Measurements from ENCODE around the gene PRKACA. TPM values are rescaled to one million over a fixed set of nuclear protein-coding genes. Genes with fewer than 3 reads are reported as not detected.

Gene PRKACA
- total and polyA plus RNA-seq, 10 of the 15 experiments (the other 5 are each of a cell fraction or from before 2014, with no cell fraction given) = 0.53 to 68.5 (median 11.2) TPM

- TF ChIP-seq RFX5 (IDR thresholded peaks at IDR 0.05; ENCODE audit: low read depth, low read length) (no peak), MTA3 (IDR thresholded peaks at IDR 0.05; ENCODE audit: borderline replicate concordance, low read length) (peak; percentile 72; the same call in 1 of the 2 replicates), SMAD1 (IDR thresholded peaks at IDR 0.05; ENCODE audit: low read depth, partially characterized antibody) (no peak), NFIC (IDR thresholded peaks at IDR 0.05; ENCODE audit: low read depth, low read length) (peak; percentile 26; the same call in 1 of the 2 replicates), SPI1 (IDR thresholded peaks at IDR 0.05; ENCODE audit: borderline replicate concordance, insufficient read depth, low read depth, low read length) (peak; percentile 45; the same call in 1 of the 2 replicates), POLR2AphosphoS2 (IDR thresholded peaks at IDR 0.05; ENCODE audit: low read depth, low read length) (no peak), IKZF1 (conservative IDR thresholded peaks at IDR 0.05) (peak; percentile 37; the same call in 1 of the 2 replicates), JUNB (IDR thresholded peaks at IDR 0.05) (peak; percentile 29; the same call in 1 of the 2 replicates)
Measured at GRCh38 chr19:14127929-14128509, 10.5 kb upstream of the PRKACA start (continued).

- H4K20me1 ChIP-seq (ENCODE audit: control insufficient read depth, insufficient read depth) = no peaks in the 10 kb centered on the region
- RAD21 ChIA-PET (ENCODE audit: unreplicated experiment) = interaction anchor here (2.0 kb wide), 1 partner anchor 10 kb away, joined by 5 read pairs; the partner anchor contains the start of gene ASF1B
- peaks cover 22% of the 10 kb centered on the region for H3K4me1 ChIP-seq (ENCODE audit: control insufficient read depth, insufficient read depth, low read length)
- no peaks in the 10 kb centered on the region for H3K27me3 ChIP-seq (replicated peaks in 1 of 2; ENCODE audit: control insufficient read depth in 2 of 2, insufficient read depth in 2 of 2, low read length in 1 of 2)
- POLR2A ChIA-PET = no interaction called here
- H3K27ac ChIP-seq (ENCODE audit: control insufficient read depth, insufficient read depth) = peak overlapping the region; percentile 41
- SMC1A ChIA-PET (ENCODE audit: uncharacterized antibody, unreplicated experiment) = no interaction called here
- no peak overlapping the region for H2AFZ ChIP-seq (ENCODE audit: control insufficient read depth, low read depth, low read length)
- H3K36me3 ChIP-seq (ENCODE audit: control insufficient read depth in 2 of 2, insufficient read depth in 2 of 2, low read length in 1 of 2) = peaks cover 0 to 12% of the 10 kb centered on the region in 2 experiments; a peak in 1 of 4 replicates
- FAIRE-seq (no peak), ATAC-seq (no peak), DNase-seq (ENCODE audit: low read depth, low spot score) (no peak)
- 95% methylated on average over 8 of the region's 8 CpGs for WGBS (ENCODE audit: insufficient coverage, insufficient replicate concordance, low lambda C conversion rate, missing lambda C conversion rate)
- H3K79me2 ChIP-seq (ENCODE audit: control insufficient read depth, insufficient read depth, low read length) = peaks cover 2% of the 10 kb centered on the region
- CTCF ChIA-PET = interaction anchor here (3.0 kb wide), 1 partner anchor 10 kb away, joined by 21 read pairs; the partner anchor contains the start of gene ASF1B
- no TSS peak for BruUV-seq (replicated peaks)
- H3K9ac ChIP-seq (ENCODE audit: control insufficient read depth, insufficient read depth, low read length) = no peak overlapping the region
- no peaks in the 10 kb centered on the region for H3K9me3 ChIP-seq (replicated peaks; ENCODE audit: control insufficient read depth, insufficient read depth, low read length)
- intact Hi-C loops (cut with micrococcal nuclease; ENCODE audit: unreplicated experiment) = no loop called here
- in situ Hi-C loops (cut with MboI) = no loop called here
- no peak overlapping the region for H3K4me2 ChIP-seq (ENCODE audit: control insufficient read depth, insufficient read depth)
- H3K4me3 ChIP-seq = no peak overlapping the region
- no peak for TF ChIP-seq STAT3 (IDR thresholded peaks at IDR 0.05; ENCODE audit: low read depth, low read length)
- TF ChIP-seq CREM (IDR thresholded peaks at IDR 0.05; ENCODE audit: low read depth) = no peak
- TF ChIP-seq NFIC (IDR thresholded peaks at IDR 0.05; ENCODE audit: low read depth, low read length) = no peak
- TF ChIP-seq ZBTB40 (IDR thresholded peaks at IDR 0.05; ENCODE audit: borderline replicate concordance) = no peak
- TF ChIP-seq E2F4 (IDR thresholded peaks at IDR 0.05; ENCODE audit: low read depth, low read length) = no peak
- no peak for TF ChIP-seq ZBED1 (IDR thresholded peaks at IDR 0.05; ENCODE audit: borderline replicate concordance)
- no peak for TF ChIP-seq MTA2 (IDR thresholded peaks at IDR 0.05; ENCODE audit: low read depth)
- TF ChIP-seq, protein P1, sequence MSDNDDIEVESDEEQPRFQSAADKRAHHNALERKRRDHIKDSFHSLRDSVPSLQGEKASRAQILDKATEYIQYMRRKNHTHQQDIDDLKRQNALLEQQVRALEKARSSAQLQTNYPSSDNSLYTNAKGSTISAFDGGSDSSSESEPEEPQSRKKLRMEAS (IDR thresholded peaks at IDR 0.05; ENCODE audit: low read depth, low read length) = no peak
- no peak for TF ChIP-seq IKZF1 (conservative IDR thresholded peaks at IDR 0.05)
Measured at GRCh38 chr19:14127176-14127575, 9.6 kb upstream of the PRKACA start.

Measured in GM12878 (cell line).